H9 (cell line): ENCODE results near the gene HIC1. TPM values are rescaled to one million over a fixed set of nuclear protein-coding genes. Genes with fewer than 3 reads are reported as not detected.
A peak's percentile ranks its signal among the peaks of the same experiment; 100 is the strongest.

Source experiments
- DNase-seq: peaks from one replicate; pipeline ENCODE4 v3.0.0-alpha.2; 2017
- H2AFZ ChIP-seq: one replicate; pipeline ENCODE4 v1.6.1; 2013; ENCODE audit warnings: mild to moderate bottlenecking, low read length, control low read depth, moderate library complexity
- H2AK5ac ChIP-seq: 2 replicates; pipeline ENCODE4 v1.6.1; 2013; ENCODE audit warnings: low read length, control low read depth, mixed read lengths; ENCODE audit not compliant: insufficient read length
- H2BK120ac ChIP-seq: one replicate; pipeline ENCODE4 v1.6.1; 2013; ENCODE audit warnings: low read depth, mild to moderate bottlenecking, low read length, control low read depth, inconsistent platforms; ENCODE audit not compliant: poor library complexity, severe bottlenecking
- H2BK12ac ChIP-seq: 2 replicates; pipeline ENCODE4 v1.6.1; 2013; ENCODE audit warnings: low read length, control low read depth, mixed read lengths, low read depth; ENCODE audit not compliant: insufficient read length
- H2BK15ac ChIP-seq: 2 replicates; pipeline ENCODE4 v1.6.1; 2013; ENCODE audit warnings: low read depth, low read length, control low read depth
- H2BK20ac ChIP-seq: one replicate; pipeline ENCODE4 v1.6.1; 2013; ENCODE audit warnings: low read depth, mild to moderate bottlenecking, low read length, control low read depth, inconsistent platforms; ENCODE audit not compliant: poor library complexity, severe bottlenecking
- H2BK5ac ChIP-seq: 2 replicates; pipeline ENCODE4 v1.6.1; 2013; ENCODE audit warnings: low read length, control low read depth, mixed read lengths; ENCODE audit not compliant: insufficient read length
- H3K14ac ChIP-seq: 2 replicates; pipeline ENCODE4 v1.6.1; 2013; ENCODE audit warnings: low read length, control low read depth; ENCODE audit not compliant: insufficient read depth
- H3K18ac ChIP-seq: 2 replicates; pipeline ENCODE4 v1.6.1; 2013; ENCODE audit warnings: low read depth, mild to moderate bottlenecking, mixed read lengths, low read length, control low read depth; ENCODE audit not compliant: insufficient read length
- H3K23ac ChIP-seq: 2 replicates; pipeline ENCODE4 v1.6.1; 2013; ENCODE audit warnings: low read length, control low read depth, mixed read lengths, low read depth; ENCODE audit not compliant: insufficient read length
- H3K23me2 ChIP-seq: 2 replicates; pipeline ENCODE4 v1.6.1; 2013; ENCODE audit warnings: low read depth, mild to moderate bottlenecking, mixed read lengths, low read length, control low read depth; ENCODE audit not compliant: insufficient read length, poor library complexity, severe bottlenecking
- H3K27ac ChIP-seq: 2 replicates; pipeline ENCODE4 v1.5.1; 2013; ENCODE audit warnings: low read length, control low read depth, mixed read lengths, low read depth; ENCODE audit not compliant: insufficient read length
- H3K27me3 ChIP-seq: 2 replicates; pipeline ENCODE4 v1.6.1; 2013; ENCODE audit warnings: low read length, control low read depth, inconsistent platforms; ENCODE audit not compliant: insufficient read depth
- H3K4ac ChIP-seq: 2 replicates; pipeline ENCODE4 v1.6.1; 2013; ENCODE audit warnings: low read depth, mild to moderate bottlenecking, control low read depth, inconsistent platforms, low read length, moderate library complexity
- H3K4me1 ChIP-seq: 2 replicates; pipeline ENCODE4 v1.6.1; 2013; ENCODE audit warnings: low read length, control low read depth, inconsistent platforms; ENCODE audit not compliant: insufficient read depth
- H3K4me2 ChIP-seq: 2 replicates; pipeline ENCODE4 v1.6.1; 2013; ENCODE audit warnings: low read length, control low read depth, mixed read lengths; ENCODE audit not compliant: insufficient read length, insufficient read depth
- H3K56ac ChIP-seq: 2 replicates; pipeline ENCODE4 v1.6.1; 2013; ENCODE audit warnings: low read depth, mild to moderate bottlenecking, mixed read lengths, low read length, control low read depth; ENCODE audit not compliant: insufficient read length
- H3K79me1 ChIP-seq: 2 replicates; pipeline ENCODE4 v1.6.1; 2013; ENCODE audit warnings: low read depth, mild to moderate bottlenecking, moderate library complexity, low read length, control low read depth, inconsistent platforms; ENCODE audit not compliant: insufficient read depth, poor library complexity, severe bottlenecking
- H3K79me2 ChIP-seq: 2 replicates; pipeline ENCODE4 v1.6.1; 2013; ENCODE audit warnings: low read length, control low read depth, inconsistent platforms; ENCODE audit not compliant: insufficient read depth
- H3K9ac ChIP-seq: 2 replicates; pipeline ENCODE4 v1.6.1; 2013; ENCODE audit warnings: low read length, control low read depth, mixed read lengths; ENCODE audit not compliant: insufficient read length; ENCODE audit errors: extremely low read depth
- H3K9me3 ChIP-seq: one replicate; pipeline ENCODE4 v1.6.1; 2013; ENCODE audit warnings: low read depth, low read length, inconsistent platforms; ENCODE audit not compliant: control insufficient read depth
- H3T11ph ChIP-seq: one replicate; pipeline ENCODE4 v1.6.1; 2013; ENCODE audit warnings: mild to moderate bottlenecking, low read length, control low read depth, inconsistent platforms
- H4K20me1 ChIP-seq: one replicate; pipeline ENCODE4 v1.6.1; 2013; ENCODE audit not compliant: control insufficient read depth, insufficient read length, insufficient read depth
- H4K5ac ChIP-seq: 2 replicates; pipeline ENCODE4 v1.6.1; 2013; ENCODE audit warnings: low read depth, mild to moderate bottlenecking, mixed read lengths, low read length, control low read depth; ENCODE audit not compliant: insufficient read length
- H4K8ac ChIP-seq: replicated peaks from 2 replicates; pipeline ENCODE4 v1.6.1; 2013; ENCODE audit warnings: low read length, control low read depth, mixed read lengths, low read depth; ENCODE audit not compliant: insufficient read length
- H4K91ac ChIP-seq: 2 replicates; pipeline ENCODE4 v1.6.1; 2013; ENCODE audit warnings: low read depth, mild to moderate bottlenecking, moderate library complexity, mixed read lengths, low read length, control low read depth; ENCODE audit not compliant: insufficient read length
- H3K27ac Mint-ChIP-seq, 3 experiments: 2 replicates in 2 of 3; 3 replicates in 1 of 3; pipeline ENCODE4 v1.8.0; 2020 to 2021; ENCODE audit warnings: mixed read lengths in 3 of 3, mild to moderate bottlenecking in 1 of 3, moderate library complexity in 1 of 3
- H3K27me3 Mint-ChIP-seq: 2 replicates; pipeline ENCODE4 v1.8.0; 2021; ENCODE audit warnings: low read depth, mild to moderate bottlenecking, moderate library complexity, mixed read lengths
- H3K36me3 Mint-ChIP-seq, 3 experiments: 2 replicates in 2 of 3; 3 replicates in 1 of 3; pipeline ENCODE4 v1.8.0; 2020 to 2021; ENCODE audit warnings: low read depth in 3 of 3, mixed read lengths in 3 of 3; ENCODE audit not compliant: insufficient read depth in 1 of 3
- H3K4me1 Mint-ChIP-seq, 2 experiments: 2 replicates each; pipeline ENCODE4 v1.8.0; 2020; ENCODE audit warnings: mixed read lengths in 2 of 2
- H3K4me3 Mint-ChIP-seq, 2 experiments: 2 replicates in 1 of 2; 3 replicates in 1 of 2; pipeline ENCODE4 v1.8.0; 2020 to 2021; ENCODE audit warnings: mild to moderate bottlenecking in 2 of 2, mixed read lengths in 2 of 2, moderate library complexity in 1 of 2
- H3K9me3 Mint-ChIP-seq, 2 experiments: 2 replicates in 1 of 2; 3 replicates in 1 of 2; pipeline ENCODE4 v1.8.0; 2020; ENCODE audit warnings: mild to moderate bottlenecking in 2 of 2, mixed read lengths in 2 of 2, moderate library complexity in 1 of 2
- CTCF ChIP-seq: fragments of 200-600 bp; sonication (generic); conservative IDR thresholded peaks from 3 replicates; pipeline ENCODE4 v1.8.0; 2021; ENCODE audit warnings: antibody characterized with exemption, mild to moderate bottlenecking
- WGBS: extraction: QIAGEN DNeasy Blood & Tissue Kit; methylation state at CpG from one replicate; pipeline ENCODE4 v1.1.7; 2013; ENCODE audit warnings: missing lambda C conversion rate, low lambda C conversion rate, mixed read lengths; ENCODE audit not compliant: insufficient read length; ENCODE audit errors: extremely low coverage; 5-methylcytosine and 5-hydroxymethylcytosine counted together
- total RNA-seq: library from RNA; stranded (reverse); gene quantifications from 2 replicates; pipeline ENCODE4 v1.2.1, GENCODE V29; 2021

The HIC1 gene
- total RNA-seq, 1 experiment from 2014 or later: 1.8 TPM

- Mint-ChIP-seq H3K27ac (peak overlapping the region in 1 of 3 experiments; percentile 5; a peak in 1 of 7 replicates), H3K27me3 (no peaks in the 10 kb centered on the region), H3K9me3 (no peaks in the 10 kb centered on the region), H3K36me3 (no peaks in the 10 kb centered on the region), H3K4me1 (no peaks in the 10 kb centered on the region; a peak in 2 of 4 replicates), H3K4me3 (no peak overlapping the region)
- no peak overlapping the region for H4K91ac ChIP-seq
- H4K20me1 ChIP-seq: no peaks in the 10 kb centered on the region
- H4K5ac ChIP-seq: no peak overlapping the region
- no peaks in the 10 kb centered on the region for H3K4me1 ChIP-seq
- H3K4ac ChIP-seq: no peak overlapping the region
- H3K23ac ChIP-seq: no peak overlapping the region
- H3T11ph ChIP-seq: no peak overlapping the region
- H2AK5ac ChIP-seq: no peak overlapping the region
- no peak overlapping the region for H3K4me2 ChIP-seq
- no peak overlapping the region for H3K14ac ChIP-seq
- H2BK12ac ChIP-seq: no peak overlapping the region
- H2BK20ac ChIP-seq: no peak overlapping the region
- H3K9ac ChIP-seq: no peak overlapping the region
- H3K18ac ChIP-seq: no peak overlapping the region
- no peaks in the 10 kb centered on the region for H3K23me2 ChIP-seq
- no peak for DNase-seq
- H2AFZ ChIP-seq: no peak overlapping the region
- WGBS: no CpG with 5 or more reads among the region's 2 CpGs
- no peaks in the 10 kb centered on the region for H3K79me1 ChIP-seq
- no peak for TF ChIP-seq CTCF
- no peaks in the 10 kb centered on the region for H3K27me3 ChIP-seq
- no peak overlapping the region for H4K8ac ChIP-seq
- no peak overlapping the region for H3K56ac ChIP-seq
- no peak overlapping the region for H3K27ac ChIP-seq
- H3K9me3 ChIP-seq: no peaks in the 10 kb centered on the region
- H2BK15ac ChIP-seq: no peak overlapping the region
- H2BK5ac ChIP-seq: no peak overlapping the region
- no peak overlapping the region for H2BK120ac ChIP-seq
- H3K79me2 ChIP-seq: no peaks in the 10 kb centered on the region
Measured at GRCh38 chr17:2107050-2107449, 52.1 kb downstream of the HIC1 start.
